Measurements from ENCODE around the gene SPAG7.

The SPAG7 gene

DNA sequence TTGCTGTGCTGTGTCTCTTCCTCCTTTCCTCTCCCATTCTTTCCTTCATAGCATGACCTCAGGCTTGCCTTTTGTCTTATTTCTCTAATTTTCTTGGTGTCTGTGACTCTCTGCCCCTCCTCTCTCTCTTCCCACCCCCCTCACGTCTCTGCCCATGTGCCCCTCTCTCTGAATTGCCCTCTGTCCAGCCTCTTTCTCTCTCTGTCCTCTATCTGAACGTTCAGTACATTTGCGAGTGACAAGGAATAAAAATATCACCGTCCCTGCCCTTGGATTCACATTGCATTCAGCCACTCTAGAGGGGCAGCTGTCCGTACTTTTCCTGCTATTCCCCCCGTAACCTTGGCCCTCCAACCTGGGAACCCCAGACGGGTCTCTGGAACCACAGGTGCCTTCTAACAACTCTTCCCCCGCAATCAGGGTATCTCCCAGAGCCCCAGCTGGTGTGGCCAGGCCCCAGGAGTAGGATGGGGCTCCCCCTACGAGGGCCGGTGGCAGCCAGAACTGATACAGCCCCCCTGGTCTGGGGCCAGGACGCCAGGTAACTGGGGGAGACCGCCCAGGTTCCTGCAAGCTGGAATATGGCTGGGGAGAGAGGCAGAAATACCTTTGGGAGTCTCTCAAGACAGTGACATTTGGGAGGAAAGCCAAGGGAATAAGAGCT lies 31.9 kb upstream of the SPAG7 start:
- H3K4me3 ChIP-seq (ENCODE audit: low read depth, low read length) = peak overlapping the region; percentile 88
- TF ChIP-seq, protein P1, sequence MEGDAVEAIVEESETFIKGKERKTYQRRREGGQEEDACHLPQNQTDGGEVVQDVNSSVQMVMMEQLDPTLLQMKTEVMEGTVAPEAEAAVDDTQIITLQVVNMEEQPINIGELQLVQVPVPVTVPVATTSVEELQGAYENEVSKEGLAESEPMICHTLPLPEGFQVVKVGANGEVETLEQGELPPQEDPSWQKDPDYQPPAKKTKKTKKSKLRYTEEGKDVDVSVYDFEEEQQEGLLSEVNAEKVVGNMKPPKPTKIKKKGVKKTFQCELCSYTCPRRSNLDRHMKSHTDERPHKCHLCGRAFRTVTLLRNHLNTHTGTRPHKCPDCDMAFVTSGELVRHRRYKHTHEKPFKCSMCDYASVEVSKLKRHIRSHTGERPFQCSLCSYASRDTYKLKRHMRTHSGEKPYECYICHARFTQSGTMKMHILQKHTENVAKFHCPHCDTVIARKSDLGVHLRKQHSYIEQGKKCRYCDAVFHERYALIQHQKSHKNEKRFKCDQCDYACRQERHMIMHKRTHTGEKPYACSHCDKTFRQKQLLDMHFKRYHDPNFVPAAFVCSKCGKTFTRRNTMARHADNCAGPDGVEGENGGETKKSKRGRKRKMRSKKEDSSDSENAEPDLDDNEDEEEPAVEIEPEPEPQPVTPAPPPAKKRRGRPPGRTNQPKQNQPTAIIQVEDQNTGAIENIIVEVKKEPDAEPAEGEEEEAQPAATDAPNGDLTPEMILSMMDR (IDR thresholded peaks at IDR 0.05; ENCODE audit: insufficient read depth, low read depth, low read length, missing control alignments) = no peak
- no peak for DNase-seq (ENCODE audit: low read depth)

DNA sequence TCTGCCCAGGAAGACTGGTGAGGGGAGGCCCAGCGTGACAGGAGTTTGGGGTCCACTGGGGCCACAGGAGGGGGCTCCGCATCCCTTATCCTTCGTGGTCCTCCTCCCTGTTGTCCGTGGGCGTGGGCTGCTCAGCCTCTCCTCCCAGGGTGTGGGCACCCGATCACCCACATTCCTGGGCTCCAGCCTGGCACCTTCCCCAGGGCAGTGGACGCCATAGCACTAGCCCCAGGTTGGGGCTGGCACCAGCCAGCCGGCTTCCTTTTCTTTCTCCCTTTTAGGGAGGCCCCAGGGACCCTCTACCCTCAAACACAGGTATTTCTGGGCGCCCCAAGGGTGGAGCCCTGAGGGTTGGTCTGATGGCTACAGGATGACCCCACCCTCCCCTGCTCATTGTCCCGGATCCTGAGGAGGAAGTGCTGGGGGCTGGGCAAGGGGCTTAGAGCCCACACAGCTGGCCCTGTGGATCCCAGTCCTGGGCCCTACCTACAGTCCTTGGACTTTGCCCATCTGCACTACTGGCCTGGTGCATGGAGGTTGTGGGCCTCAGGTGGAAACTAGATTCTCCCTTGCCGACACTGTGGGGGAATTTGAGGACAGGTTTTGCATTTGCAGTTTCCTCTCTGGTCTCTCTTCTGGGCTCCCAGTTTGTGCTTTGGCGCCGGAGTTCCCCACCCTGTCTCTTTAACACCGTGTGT lies 31.3 kb upstream of the SPAG7 start:
- peak; percentile 56 for DNase-seq (ENCODE audit: low read depth)
- H3K4me3 ChIP-seq (ENCODE audit: low read depth, low read length) = peak overlapping the region; percentile 88
- TF ChIP-seq, protein P1 (IDR thresholded peaks at IDR 0.05; ENCODE audit: insufficient read depth, low read depth, low read length, missing control alignments) = no peak

DNA sequence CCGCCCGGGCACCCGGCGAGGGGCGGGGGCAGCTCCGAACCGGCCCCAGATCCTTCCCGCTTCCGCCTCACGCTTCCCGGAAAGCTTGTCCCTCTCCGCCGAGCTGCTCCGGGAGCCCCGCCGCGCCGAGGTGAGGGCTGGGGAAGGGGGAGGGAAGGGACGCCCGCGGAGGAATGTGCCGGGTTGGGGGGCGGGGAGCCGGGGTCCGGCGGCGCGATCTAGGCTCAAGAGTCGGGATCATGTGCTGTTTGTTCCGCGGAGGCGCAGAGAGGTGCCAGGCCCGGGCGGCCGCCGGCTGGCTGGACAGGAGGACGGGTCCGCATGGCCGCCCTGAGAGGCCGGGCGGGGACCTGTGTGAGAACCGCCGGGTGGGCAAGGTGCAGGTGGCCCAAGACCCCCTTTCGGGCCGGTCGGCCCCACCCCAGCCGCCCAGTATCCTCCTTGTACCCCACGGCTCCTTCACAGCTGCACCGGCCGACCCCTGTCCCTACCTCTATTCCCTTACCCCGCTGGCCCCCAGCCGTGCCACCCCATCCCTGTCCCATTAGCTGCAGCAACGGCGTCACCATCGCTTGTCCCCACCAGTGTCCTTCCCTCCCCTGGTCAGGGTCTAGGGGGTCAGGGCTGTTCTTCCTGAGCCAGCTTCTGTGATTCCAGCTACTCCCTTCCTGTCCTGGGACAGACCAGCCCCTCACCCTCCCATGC lies 30.6 kb upstream of the SPAG7 start:
- TF ChIP-seq, protein P1 (IDR thresholded peaks at IDR 0.05; ENCODE audit: insufficient read depth, low read depth, low read length, missing control alignments) = no peak
- DNase-seq (ENCODE audit: low read depth) = no peak
- H3K4me3 ChIP-seq (ENCODE audit: low read depth, low read length) = peak overlapping the region; percentile 88

DNA sequence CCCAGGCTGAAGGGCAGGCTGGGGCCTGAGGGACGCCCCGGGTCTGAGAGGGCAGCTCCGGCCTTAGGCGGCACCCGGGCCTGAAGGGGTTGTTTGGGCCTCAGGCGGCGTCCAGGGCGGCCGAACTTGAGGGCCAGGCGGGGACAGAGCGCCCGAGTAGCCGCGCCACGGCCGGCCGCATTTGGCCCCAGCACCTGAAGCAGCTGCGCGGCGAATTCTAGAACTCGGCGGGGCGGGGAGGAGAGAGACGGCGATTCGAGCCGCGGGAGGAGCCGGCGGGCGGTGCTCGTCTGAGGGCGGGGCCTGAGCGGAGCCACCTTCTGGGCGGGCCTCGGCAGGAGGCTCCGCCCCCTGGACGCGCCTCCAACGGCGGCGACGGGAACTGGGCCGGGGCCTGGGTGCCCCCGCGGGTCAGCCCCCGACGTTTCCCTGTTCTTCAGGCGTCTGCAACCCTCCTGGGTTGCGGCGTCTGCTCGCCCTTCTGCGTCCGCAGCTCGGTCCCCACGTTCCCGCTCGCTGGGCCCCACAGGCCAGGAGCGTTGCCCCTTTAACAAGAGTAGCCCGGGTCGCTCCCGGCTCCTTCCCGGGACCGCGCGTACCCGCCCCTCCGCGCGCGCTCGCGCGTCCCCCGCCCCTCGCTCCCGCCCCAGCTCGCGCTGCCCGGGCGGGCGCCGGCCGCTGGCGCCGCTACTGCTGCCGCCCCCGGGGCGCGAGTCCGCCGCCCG lies 29.8 kb upstream of the SPAG7 start, which contains the start of the genes INCA1 and KIF1C:
Gene INCA1 (minus strand): TSS at position 221 of the 725 bp plus-strand sequence. CDS start 3,085 bp downstream, outside the sequence.
Gene KIF1C (plus strand): TSS at position 649 of the 725 bp plus-strand sequence. CDS start 2,297 bp downstream, outside the sequence.
- DNase-seq (ENCODE audit: low read depth) = peak; percentile 95
- TF ChIP-seq, protein P1 (IDR thresholded peaks at IDR 0.05; ENCODE audit: insufficient read depth, low read depth, low read length, missing control alignments) = no peak
- H3K4me3 ChIP-seq (ENCODE audit: low read depth, low read length) = peak within 1 kb of the TSS; percentile 88

DNA sequence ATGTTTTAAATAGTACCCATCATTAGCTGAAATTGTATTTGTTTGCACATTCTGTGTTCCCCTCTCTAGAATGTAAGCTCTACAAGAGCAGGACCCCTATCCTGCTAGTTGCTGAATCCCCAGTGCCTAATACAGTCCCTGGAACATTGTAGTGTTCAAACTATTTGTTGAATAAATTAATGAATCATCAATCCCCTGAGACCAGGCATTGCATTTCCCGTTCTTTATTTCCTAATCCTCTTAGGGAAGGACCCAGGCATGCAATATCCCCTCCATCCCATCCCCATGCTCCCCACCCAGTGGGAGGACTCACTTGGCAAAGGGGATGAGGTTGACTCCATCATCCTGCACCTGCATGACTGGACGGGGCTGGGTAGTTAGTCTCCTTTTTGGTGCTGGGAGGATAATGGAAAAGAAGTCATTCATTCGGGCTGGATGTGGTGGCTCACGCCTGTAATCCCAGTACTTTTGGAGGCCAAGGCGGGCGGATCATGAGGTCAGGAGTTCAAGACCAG lies 26.5 kb upstream of the SPAG7 start:
- no peak for DNase-seq (ENCODE audit: low read depth)
- no peak overlapping the region for H3K4me3 ChIP-seq (ENCODE audit: low read depth, low read length)
- TF ChIP-seq, protein P1 (IDR thresholded peaks at IDR 0.05; ENCODE audit: insufficient read depth, low read depth, low read length, missing control alignments) = no peak
